HG02571 (cell line): Measurements from ENCODE around the gene GNPTAB.
"Not testable (repeated sequence)": the region's sequence is repeated elsewhere in the genome, so short reads cannot be mapped to it uniquely, and the experiment has no call there.

Experiments used
- ATAC-seq: cut with Tn5 transposase; IDR thresholded peaks from one replicate; pipeline ENCODE4 v1.9.1; 2021; ENCODE audit warnings: mild to moderate bottlenecking, moderate library complexity; ENCODE audit not compliant: unreplicated experiment

GNPTAB gene

DNA sequence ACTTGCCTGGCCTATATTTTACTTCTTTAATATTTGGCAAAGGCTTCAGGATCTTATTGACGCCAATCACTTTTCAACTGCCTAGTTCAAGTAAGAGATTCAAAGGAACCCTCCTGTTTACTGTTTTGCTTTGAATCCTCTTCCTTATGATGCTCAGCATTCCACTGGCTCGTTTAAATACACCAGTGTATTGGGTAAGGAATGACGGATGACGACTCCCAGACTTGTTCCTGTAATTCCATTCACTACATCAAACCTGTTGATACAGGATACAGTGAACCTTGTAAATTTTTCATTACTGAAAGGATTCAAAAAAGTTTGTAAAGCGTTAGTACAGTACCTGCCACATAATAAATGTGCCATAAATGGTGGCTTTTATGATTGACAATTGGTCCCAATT, 89.8 kb downstream of the GNPTAB start:
- no peak for ATAC-seq

DNA sequence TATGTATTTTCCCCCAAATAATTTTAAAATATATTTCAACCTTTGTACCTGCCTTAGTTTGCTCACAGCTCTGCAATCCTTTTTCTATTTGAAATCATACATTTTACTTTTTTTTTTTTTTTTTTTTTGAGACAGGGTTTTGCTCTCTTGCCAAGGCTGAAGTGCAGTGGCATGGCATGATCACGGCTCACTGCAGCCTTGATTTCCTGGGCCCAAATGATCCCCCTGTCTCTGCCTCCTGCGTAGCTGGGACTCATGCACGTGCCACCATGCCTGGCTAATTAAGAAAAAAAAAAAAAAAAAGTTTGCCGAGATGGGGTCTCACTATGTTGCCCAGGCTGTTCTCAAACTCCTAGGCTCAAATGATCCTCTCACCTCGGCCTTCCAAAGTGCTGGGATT, 90.2 kb downstream of the GNPTAB start:
- ATAC-seq = no peak

DNA sequence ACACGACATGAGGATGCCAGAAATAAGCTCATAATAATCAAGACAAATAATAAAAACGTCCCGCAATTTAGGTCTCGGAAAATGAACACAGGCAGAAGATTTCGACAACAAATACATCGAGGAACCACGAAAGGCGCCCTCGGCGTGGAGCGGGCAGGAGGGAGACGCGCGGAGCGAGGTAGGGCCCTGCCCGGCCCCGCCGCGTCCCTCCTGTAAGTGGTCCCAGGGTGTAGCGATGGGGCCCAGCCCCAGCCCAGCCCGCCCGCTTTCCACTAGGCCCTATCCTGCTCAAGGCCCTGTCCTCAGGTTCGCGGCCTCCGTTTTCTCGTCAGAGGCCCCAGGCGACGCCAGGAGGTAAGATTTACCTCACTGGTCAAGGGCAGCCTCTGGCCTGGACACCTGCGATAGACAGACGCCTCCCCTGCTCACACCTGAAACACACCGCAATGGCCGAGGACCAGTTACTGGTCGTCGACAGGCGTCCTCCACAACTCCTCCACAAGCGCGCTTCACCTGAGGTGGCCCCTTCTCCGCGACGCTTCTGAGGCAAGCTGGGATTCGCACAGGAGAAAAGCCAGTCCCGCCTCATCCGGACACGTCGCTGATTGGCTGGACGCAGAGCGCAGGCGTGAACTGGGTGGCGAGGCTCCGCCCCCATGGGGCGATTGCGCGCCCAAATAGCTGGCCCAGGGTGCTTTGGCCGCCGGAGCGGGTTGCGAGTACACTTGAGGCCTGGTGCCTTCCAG, 91.7 kb downstream of the GNPTAB start, which contains the start of gene SYCP3:
Gene SYCP3, minus strand, starts transcription at position 543 of the 746 bp plus-strand sequence. CDS start 1,527 bp downstream, outside the sequence.
- ATAC-seq = no peak

DNA sequence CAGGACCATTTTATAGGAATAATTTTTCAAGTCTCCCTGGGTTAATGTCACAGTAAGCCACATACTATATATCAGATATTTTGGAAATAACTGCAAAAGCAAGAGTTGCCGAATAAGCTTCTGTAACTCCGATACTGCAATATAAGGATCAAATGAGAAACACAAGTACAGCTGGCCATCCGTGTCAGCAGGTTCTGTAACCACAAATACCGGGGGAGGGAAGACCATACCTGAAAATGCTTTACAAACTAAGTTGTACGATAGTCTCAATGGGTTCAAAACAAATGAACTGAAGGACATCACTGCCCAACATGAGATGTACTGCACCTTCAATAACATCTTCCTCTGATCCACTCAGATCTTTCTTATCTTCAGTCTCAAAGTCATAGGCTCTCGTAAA, 93.3 kb downstream of the GNPTAB start:
- no peak for ATAC-seq

DNA sequence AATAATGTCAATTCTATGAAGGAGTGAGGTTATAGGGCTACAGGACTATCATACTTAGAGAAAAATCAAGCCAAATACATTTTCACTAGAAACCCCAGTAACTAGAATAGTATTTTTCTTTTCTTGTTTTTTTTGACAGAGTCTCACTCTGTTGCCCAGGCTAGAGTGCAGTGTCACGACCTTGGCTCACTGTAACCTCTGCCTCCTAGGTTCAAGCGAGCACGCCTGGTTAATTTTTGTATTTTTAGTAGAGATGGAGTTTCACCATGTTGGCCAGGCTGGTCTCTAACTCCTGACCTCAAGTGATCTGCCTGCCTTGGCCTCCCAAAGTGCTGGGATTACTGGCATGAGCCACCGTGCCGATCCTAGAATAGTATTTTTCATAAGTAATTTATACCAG, 96.3 kb downstream of the GNPTAB start:
- ATAC-seq = not testable (repeated sequence)

DNA sequence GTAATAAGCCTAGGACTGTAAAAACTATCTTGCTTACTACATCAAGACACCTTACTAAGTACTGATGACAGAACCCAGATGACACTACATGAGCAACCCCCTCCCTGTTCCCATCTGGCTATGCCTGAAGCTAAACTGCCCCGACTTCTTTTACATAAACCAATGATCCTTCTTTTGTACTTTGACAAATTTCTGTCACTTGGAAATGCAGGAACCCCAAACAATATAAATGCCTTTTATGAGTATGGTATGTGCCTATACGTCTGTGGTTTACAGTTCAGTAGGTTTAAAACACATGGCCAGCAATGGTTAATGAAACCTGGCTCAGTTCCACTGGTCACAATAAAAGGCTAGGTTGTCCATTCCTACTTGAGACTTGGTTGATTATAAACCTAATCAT, 97.6 kb downstream of the GNPTAB start:
- ATAC-seq = no peak

DNA sequence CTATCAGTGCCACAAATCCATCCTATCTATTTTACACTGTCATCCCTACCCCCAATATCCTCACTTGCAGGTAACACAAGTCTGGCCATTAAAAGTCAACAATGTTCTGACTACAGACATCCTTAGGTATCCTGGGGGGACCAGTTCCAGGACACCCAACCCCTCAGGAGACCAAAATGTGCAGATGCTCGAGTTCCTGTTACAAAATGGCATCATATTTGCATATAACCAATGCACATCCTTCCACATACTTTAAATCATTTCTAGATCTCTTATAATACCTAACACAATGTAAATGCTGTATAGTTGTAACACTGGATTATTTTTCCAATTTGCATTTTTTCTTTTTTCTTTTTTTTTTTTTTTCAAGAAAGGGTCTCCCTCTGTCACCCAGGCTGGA, 98.4 kb downstream of the GNPTAB start:
- no peak for ATAC-seq

DNA sequence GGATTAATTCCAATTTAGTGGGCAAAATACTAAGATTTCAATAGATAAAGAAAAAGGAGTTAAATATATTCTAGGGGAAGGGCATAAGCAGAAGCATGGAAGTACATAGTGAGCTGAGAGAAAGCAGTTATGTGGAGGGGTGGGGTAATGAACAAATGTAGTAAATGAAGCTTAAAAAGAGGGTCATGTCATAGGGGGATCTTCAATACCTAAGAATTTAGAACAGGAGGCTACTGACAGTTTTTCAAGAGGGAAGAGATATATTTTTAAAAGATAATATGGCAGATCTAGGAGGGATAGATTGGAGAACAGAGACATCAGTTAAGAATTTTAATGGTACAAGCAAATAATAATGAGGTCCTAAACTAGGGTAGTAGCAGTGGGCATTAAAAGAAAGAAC, 100.9 kb downstream of the GNPTAB start:
- no peak for ATAC-seq

DNA sequence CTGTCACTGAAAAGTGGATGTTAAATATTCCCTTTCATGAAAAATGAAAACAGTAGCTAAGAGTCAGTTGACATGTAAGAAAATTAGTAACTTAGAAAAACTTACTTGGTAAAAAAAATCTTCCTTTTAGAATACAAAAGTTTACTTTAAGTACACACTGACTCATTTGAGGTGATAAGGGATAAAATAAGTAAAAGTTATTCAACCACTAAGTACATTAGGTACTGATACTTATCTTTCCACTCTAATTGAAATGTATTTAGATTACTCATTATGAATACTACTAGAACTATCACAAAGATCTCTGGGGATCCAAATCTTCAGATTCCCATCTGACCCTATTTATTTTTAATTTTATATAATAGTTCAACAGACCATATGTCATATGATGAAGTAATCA, 103.7 kb downstream of the GNPTAB start:
- ATAC-seq = no peak

DNA sequence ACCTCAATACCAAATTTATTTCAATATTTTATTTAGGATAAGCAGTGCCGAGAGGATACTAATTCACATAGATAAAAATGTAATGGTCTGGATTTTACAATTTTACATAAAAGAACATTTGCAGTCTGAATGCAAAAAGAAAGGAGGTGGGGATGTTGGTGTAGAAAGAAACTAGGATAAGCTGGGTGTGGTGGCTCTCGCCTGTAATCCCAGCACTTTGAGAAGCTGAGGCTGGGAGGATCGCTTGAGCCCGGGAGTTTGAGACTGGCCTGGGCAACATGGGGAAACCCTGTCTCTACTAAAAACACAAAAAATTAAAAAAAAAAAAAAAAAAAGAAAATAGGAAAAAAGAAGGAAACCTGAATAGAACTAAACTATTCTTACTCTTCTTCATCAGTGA, 108.4 kb downstream of the GNPTAB start:
- ATAC-seq = no peak

DNA sequence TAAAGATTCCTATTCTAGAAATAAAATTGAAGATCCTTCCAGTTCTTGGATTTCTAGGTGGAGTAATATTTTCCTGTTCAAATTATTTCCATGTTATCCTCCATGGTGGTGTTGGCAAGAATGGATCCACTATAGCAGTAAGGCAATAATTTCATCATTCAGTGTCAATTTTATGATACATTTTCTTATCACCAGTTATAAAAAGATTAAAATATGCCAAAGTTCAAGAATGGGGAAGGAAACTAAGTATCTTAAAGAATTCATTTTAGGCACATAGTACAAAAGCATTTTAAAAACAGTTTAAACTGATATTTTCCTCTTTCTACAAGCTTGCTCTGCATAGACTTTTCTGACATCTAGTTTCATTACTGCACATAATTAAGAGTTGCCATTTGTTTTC, 110.6 kb downstream of the GNPTAB start:
- ATAC-seq = no peak

DNA sequence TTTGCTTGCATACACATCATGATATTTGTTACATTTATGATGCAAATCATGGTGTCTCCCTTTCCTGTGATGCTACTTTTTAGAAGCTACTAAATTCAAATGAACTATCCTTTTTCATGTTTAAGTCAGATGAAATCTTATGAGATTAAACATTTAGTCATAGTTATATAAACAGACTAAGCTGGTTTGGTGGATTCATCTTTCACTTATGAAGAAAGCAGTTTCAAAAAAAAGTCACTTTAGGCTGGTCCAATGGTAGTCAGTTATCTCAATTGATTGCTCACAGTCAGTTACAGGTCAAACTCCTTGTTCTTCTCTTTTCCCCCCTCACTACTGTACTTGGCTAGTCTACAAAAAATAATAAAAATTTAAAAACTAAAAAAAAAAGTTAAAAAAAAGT, 111.2 kb downstream of the GNPTAB start:
- ATAC-seq = no peak

DNA sequence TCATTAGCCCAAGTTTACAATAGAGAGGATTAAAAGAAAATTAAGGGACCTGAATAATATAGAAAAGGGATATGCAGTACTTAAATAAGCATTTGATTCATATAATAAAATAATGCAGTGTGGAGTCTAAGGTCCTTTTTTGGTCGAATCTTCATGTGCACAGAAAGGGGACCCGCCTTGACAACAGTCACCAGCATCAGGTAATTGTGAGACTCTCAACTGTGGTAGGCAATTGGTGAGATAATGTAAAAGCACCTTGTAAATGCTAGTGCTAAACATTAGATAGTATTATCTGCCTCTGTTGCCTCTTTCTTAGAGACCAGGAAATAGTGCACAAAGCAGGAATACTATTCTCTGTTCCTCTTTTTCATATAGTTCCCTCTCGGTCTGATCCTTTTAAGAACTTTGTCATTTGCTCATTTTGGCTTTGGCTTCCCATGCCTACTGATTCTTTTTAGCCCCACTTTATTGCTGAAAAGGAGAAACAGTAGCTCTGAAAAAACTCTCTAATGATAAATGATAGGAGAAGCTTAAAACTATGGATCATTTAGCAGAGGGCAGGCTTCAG, 115.8 kb downstream of the GNPTAB start:
- no peak for ATAC-seq

DNA sequence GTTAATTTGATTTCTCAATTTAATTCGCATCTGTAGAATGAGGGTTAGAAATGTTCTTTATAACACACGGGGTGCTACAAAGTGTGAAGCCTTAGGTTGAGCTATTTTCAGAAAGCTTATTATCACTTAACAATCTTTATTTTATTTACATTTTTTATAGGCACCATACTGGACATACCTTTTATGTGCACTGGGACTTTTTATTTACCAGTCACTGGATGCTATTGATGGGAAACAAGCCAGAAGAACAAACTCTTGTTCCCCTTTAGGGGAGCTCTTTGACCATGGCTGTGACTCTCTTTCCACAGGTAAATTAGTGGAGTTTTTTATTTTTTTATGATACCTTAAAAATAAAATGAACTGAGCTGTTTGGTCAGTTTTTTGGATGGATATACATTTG, 116.8 kb downstream of the GNPTAB start:
- ATAC-seq = no peak

DNA sequence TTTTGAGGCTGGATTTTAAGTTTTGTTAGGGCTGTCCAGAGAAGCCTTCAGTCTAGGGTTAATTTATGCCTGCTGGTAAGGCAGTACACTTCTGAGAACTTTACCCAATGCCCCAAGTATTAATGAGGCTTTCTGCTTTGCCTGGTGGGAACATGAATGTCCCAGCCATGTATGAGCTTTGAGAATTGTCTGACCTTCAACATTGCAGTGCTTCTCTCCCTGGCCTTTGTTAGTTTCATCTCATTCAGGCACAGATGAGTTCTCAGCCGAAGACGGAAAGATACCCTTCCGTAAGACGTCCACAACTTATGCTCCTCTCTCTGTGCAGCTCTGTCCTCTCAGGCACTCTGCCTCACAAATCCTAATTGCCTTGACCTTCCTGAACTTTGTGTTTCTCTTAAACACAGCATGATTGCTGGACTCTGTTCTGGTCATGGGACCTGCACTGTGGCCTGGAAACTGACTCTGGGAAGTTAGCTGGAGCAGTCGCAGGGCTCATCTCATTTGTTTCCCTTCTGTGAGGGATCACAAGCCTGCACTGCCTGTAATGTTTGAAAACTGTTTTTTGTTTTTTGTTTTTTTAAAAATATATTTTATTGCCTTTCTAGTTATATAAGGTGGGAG, 117.6 kb downstream of the GNPTAB start:
- ATAC-seq = no peak

DNA sequence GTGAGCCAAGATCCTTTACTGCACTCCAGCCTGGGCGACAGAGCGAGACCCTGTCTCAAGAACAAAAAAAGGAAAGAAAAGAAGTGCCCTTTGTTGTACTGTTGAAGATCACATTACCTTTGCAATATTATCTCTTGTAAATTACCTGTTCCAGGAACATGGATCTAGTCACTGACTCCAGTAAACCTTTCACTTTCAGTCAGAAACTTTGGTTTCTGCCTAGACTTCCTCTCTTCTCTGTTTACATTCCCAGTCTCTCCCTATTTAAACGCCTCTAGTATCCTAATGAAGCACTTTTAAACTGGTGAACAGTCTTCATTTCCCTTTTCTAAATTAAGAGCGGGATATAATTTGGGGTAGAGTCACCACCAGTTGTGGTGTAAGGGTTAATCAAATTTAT, 120.5 kb downstream of the GNPTAB start:
- ATAC-seq = no peak

DNA sequence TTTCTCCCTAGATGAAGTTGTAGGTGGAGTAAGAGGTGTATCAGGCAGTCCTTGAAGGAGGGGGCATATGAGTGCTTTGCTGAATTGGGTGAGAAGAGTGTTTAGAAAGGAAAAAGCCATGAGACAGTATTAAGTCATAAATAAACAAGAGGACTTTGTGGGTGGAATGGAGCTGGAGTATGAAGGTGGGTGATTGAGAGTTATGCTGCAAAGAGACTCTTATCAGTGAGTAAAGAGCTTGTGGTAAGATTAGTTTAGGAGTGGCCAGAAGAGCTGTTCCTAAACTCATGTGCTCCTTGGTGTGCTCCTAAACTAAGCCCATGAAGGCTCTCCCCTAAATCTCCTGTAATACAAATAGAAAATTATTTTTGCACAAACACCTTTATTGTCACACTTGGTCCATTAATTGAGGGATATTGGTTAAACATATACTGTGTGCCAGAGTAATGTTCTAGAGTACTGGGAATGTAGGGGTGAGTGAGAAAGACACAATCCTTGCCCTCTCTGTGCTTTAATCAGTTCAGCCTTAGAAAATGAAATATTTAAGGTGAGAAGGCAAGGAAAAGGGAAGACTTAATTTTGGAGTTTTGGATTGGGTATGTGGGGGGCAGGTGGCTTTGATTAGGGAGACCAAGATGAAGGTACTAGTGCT, 123.5 kb downstream of the GNPTAB start:
- ATAC-seq = no peak

DNA sequence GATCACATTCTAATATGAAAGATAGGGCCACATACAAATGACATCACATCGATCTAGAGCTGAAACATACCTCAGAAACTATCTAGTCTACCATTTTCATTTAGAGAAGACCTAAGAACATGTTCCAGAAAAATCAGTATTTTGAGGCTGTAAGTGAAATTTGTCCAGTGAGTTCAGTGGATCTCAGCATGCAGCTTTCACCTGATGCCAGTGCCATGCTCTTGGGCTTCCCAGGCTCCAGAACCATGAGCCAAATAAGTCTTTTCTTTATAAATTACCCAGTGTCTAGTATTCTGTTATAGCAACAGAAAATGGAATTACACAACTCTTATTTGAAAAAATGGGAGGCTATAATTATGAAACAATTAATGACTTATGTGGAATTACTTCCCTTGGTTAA, 124.4 kb downstream of the GNPTAB start:
- ATAC-seq = no peak

DNA sequence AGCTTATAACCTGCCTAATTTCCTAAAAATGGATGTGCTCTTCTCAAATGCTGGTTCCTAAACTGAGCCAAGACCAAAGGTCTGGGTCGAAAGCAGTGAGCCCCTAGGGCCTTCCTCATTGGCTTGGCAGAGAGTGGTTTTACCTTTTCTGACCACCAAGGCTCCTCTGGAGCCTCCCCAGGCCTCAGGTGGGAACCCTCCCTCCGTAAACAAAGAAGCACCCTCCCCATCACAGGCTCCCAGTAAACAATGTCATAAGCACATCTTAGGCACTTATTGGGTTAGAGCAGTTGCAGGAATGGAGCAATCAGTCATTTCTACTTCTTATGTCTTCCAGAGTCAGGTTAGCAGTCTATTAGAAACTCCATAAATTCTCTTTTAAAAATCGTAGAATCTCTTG, 127.3 kb downstream of the GNPTAB start:
- no peak for ATAC-seq

DNA sequence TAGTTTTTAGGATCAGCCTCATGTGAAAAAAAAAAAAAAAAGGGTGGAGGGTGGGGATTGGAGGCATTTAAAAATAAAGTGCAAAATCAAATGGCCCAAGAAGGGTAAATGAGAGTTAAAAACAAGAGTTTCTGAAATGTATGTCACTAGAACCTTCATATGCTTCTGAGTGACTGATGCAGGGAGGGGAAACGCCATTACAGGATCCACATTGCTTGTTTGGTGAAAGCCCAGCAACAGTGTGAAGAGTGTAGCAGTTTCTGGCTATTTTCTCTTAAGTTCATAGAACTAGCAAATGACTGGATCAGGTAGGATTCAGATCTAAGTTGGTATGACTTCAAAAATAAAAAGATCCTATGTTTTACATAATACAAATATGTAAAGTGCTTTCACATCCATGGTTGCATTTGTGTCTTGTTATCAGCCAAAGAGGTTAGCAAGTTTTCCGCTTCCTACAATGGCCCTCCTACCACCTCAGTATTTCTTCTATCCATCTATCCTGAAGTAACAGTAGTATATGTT, 130.4 kb downstream of the GNPTAB start:
- no peak for ATAC-seq

DNA sequence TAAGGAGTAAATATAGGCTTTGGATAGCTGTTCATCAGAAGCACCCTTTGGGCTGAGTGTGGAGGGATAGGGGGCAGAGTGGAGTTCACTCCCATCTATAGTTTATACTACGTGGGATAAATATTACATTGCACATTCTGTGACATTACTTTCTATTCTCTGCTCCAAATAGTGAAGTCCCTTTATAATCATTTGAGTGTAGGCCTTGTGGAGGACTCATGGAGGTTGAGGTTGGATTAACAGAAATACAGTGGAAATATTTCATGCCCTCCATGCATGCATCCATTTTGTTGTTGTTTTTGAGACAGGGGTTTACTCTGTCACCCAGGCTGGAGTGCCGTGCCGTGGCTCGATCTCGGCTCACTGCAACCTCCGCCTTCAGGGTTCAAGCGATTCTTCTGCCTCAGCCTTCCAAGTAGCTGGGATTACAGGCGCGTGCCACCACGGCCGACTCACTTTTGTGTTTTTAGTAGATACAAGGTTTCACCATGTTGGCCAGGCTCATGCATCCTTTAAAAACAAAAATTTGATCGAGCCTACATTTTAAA, 131.9 kb downstream of the GNPTAB start:
- no peak for ATAC-seq
